Body of pancreas (tissue), 4 donors: ENCODE measurements around the gene CDC25C.

ENCODE experiments used
- CTCF ChIP-seq, 7 experiments: fragments of 450-650 bp in 4 of 7; fragments of 200-600 bp in 3 of 7; sonication (generic) in 3 of 7; IDR thresholded peaks; one replicate each; pipeline ENCODE4 v1.5.1; 2016 to 2019; ENCODE audit warnings: antibody characterized with exemption in 7 of 7
- POLR2A ChIP-seq, 3 donors: fragments of 450-650 bp; IDR thresholded peaks; one replicate each; pipeline ENCODE4 v1.6.1; 2016; ENCODE audit warnings: antibody characterized with exemption in 3 of 3, mild to moderate bottlenecking in 2 of 3

DNA sequence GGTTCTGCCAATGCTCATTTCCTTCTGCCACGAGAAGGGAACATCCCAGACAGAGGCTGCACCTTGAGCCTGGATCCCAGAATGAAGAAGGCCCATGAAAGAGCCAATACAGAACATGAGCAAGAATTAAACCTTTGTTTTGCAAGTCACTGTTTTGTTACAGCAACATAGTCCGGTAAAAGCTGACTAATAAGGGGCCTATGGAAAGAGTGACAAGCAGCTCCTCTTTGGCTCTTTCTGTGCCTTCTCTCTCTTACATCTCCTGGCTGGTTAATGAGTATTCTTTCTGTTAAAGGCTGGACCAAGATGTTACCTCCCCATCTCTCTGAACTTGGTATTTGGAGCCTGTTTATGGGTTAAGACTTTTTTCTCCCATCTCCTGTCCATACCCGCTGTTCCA lies 68.0 kb downstream of the CDC25C start:
- TF ChIP-seq CTCF (IDR thresholded peaks at IDR 0.05) (no peak), POLR2A (IDR thresholded peaks at IDR 0.05) (no peak)
